ENCODE measurements around the gene ZNF865. TPM values are rescaled to one million over a fixed set of nuclear protein-coding genes. Genes with fewer than 3 reads are reported as not detected.

Gene ZNF865
- total and polyA plus RNA-seq, 10 of the 15 experiments (the other 5 are each of a cell fraction or from before 2014, with no cell fraction given), result 0.02 to 18.3 (median 0.90) TPM

- Histone ChIP-seq H3K79me2 (ENCODE audit: control insufficient read depth, insufficient read depth, low read length) (peaks cover 24% of the 10 kb centered on the region), H3K9me3 (replicated peaks; ENCODE audit: control insufficient read depth, insufficient read depth, low read length) (peaks cover 2% of the 10 kb centered on the region; the same call in 1 of the 3 replicates), H4K20me1 (ENCODE audit: control insufficient read depth, insufficient read depth) (peaks cover 3% of the 10 kb centered on the region; the same call in 1 of the 2 replicates), H3K4me2 (ENCODE audit: control insufficient read depth, insufficient read depth) (peak overlapping the region; percentile 12; the same call in 1 of the 2 replicates), H3K27ac (ENCODE audit: control insufficient read depth, insufficient read depth) (no peak overlapping the region), H3K36me3 (ENCODE audit: control insufficient read depth in 2 of 2, insufficient read depth in 2 of 2, low read length in 1 of 2) (peaks cover 12% of the 10 kb centered on the region in 2 experiments), H3K9ac (ENCODE audit: control insufficient read depth, insufficient read depth, low read length) (no peak overlapping the region), H3K4me3 (no peak overlapping the region), H3K27me3 (replicated peaks in 1 of 2; ENCODE audit: control insufficient read depth in 2 of 2, insufficient read depth in 2 of 2, low read length in 1 of 2) (no peaks in the 10 kb centered on the region), H2AFZ (ENCODE audit: control insufficient read depth, low read depth, low read length) (no peak overlapping the region), H3K4me1 (ENCODE audit: control insufficient read depth, insufficient read depth, low read length) (peaks cover 4% of the 10 kb centered on the region)
- no peak for TF ChIP-seq TCF12 (IDR thresholded peaks at IDR 0.05; ENCODE audit: low read depth, low read length)
- TF ChIP-seq PBX3 (IDR thresholded peaks at IDR 0.05; ENCODE audit: insufficient replicate concordance, low read depth, low read length), result peak; percentile 63
- peak; percentile 94 for TF ChIP-seq MLLT1 (IDR thresholded peaks at IDR 0.05)
- peak; percentile 74 for TF ChIP-seq PKNOX1 (IDR thresholded peaks at IDR 0.05)
- no peak for TF ChIP-seq SMAD1 (IDR thresholded peaks at IDR 0.05; ENCODE audit: low read depth, partially characterized antibody)
- TF ChIP-seq NR2C1 (IDR thresholded peaks at IDR 0.05), result no peak
- intact Hi-C loops (cut with micrococcal nuclease; ENCODE audit: unreplicated experiment) (no loop called here), in situ Hi-C loops (cut with MboI) (no loop called here)
- DNase-seq (ENCODE audit: low read depth, low spot score), result no peak
- RAD21 ChIA-PET (ENCODE audit: unreplicated experiment), result interaction anchor here (1.0 to 1.3 kb wide), 2 partner anchors 10 to 21 kb away, joined by 3 to 4 read pairs; no protein-coding TSS in a partner anchor
- CTCF ChIA-PET, result interaction anchor here (0.7 to 3.0 kb wide), 6 partner anchors 15 to 97 kb away, joined by 3 to 11 read pairs (median 4); no protein-coding TSS in a partner anchor
- no peak for FAIRE-seq
- peak; percentile 73 for ATAC-seq
- no TSS peak for BruUV-seq (replicated peaks)
- 79% methylated on average over 15 of the region's 15 CpGs for WGBS (ENCODE audit: insufficient coverage, insufficient replicate concordance, low lambda C conversion rate, missing lambda C conversion rate)
- SMC1A ChIA-PET (ENCODE audit: uncharacterized antibody, unreplicated experiment), result interaction anchor here (1.5 kb wide), 1 partner anchor 22 kb away, joined by 3 read pairs; no protein-coding TSS in a partner anchor
- POLR2A ChIA-PET, result interaction anchor here (0.6 to 1.4 kb wide), 3 partner anchors 12 to 23 kb away, joined by 3 to 7 read pairs (median 3); partner anchors contain the start of genes FIZ1, ZNF524 and ZNF784
Measured at GRCh38 chr19:55611300-55611982, 6.0 kb downstream of the ZNF865 start.
